Upper lobe of right lung (tissue), 1 donor: ENCODE results near the gene ASIC1. TPM values are rescaled to one million over a fixed set of nuclear protein-coding genes. Genes with fewer than 3 reads are reported as not detected.

Experiments
- ATAC-seq: fragments of 200-7000 bp; cut with Tn5 transposase; one replicate; pipeline ENCODE4 v1.9.1; 2020; ENCODE audit warnings: mild to moderate bottlenecking, moderate library complexity
- DNase-seq: peaks from one replicate; pipeline ENCODE4 v3.0.0-alpha.2; 2020
- H3K27ac ChIP-seq: fragments of 200-600 bp; one replicate; pipeline ENCODE4 v1.8.0; 2022
- H3K27me3 ChIP-seq: fragments of 200-600 bp; one replicate; pipeline ENCODE4 v1.8.0; 2022; ENCODE audit warnings: mild to moderate bottlenecking
- H3K36me3 ChIP-seq: fragments of 200-600 bp; one replicate; pipeline ENCODE4 v1.8.0; 2022
- H3K4me1 ChIP-seq: fragments of 200-600 bp; one replicate; pipeline ENCODE4 v1.8.0; 2022
- H3K4me3 ChIP-seq: fragments of 200-600 bp; one replicate; pipeline ENCODE4 v1.8.0; 2022; ENCODE audit warnings: mild to moderate bottlenecking
- H3K9me3 ChIP-seq: fragments of 200-600 bp; one replicate; pipeline ENCODE4 v1.8.0; 2022
- CTCF ChIP-seq: fragments of 200-600 bp; IDR thresholded peaks from one replicate; pipeline ENCODE4 v1.8.0; 2022; ENCODE audit warnings: antibody characterized with exemption
- intact Hi-C: fragments of 100-400 bp; cut with DNase I; formaldehyde crosslinking; loops from one replicate; pipeline ENCODE4 v1.11.0; 2022
- total RNA-seq: library from RNA; stranded (reverse); fragmentation: NEBNext Ultra II Directional; extraction: Animal tissue kit (Norgen Biotek cat#: 25700); gene quantifications from one replicate; pipeline ENCODE4 v1.2.1, GENCODE V29; 2021
- donor health status: DM: no; HTN: yes; CAD: no; lungs with severe emphysema.

Gene ASIC1
- total RNA-seq, 1 donor from 2014 or later = 0.35 TPM

- no peaks in the 10 kb centered on the region for H3K9me3 ChIP-seq
- H3K27me3 ChIP-seq = no peaks in the 10 kb centered on the region
- no peak for DNase-seq
- peaks cover 87% of the 10 kb centered on the region for H3K36me3 ChIP-seq
- TF ChIP-seq CTCF = peak; percentile 45
- no peak for ATAC-seq
- no peak overlapping the region for H3K4me3 ChIP-seq
- H3K27ac ChIP-seq = no peak overlapping the region
- H3K4me1 ChIP-seq = no peaks in the 10 kb centered on the region
- intact Hi-C loops = no loop called here
Measured at GRCh38 chr12:50132505-50133135, 75.2 kb downstream of the ASIC1 start.

Other genes starting within 250 kb of the ASIC1 start
- gene NCKAP5L, start 229.2 kb upstream of the ASIC1 start, total RNA-seq = 23.2 TPM
- 4.9 TPM for gene BCDIN3D, start 214.5 kb upstream of the ASIC1 start, total RNA-seq
- gene FAIM2, start 153.7 kb upstream of the ASIC1 start, total RNA-seq = 1.2 TPM
- not detected for gene AQP2, start 106.9 kb upstream of the ASIC1 start, total RNA-seq
- gene AQP5, start 95.7 kb upstream of the ASIC1 start, total RNA-seq = 14.3 TPM
- gene AQP6, start 84.6 kb upstream of the ASIC1 start, total RNA-seq = 0.35 TPM
- gene RACGAP1, start 32.1 kb upstream of the ASIC1 start, total RNA-seq = 10.8 TPM
- 44.0 TPM for gene SMARCD1, start 27.7 kb downstream of the ASIC1 start, total RNA-seq
- 32.9 TPM for gene GPD1, start 46.4 kb downstream of the ASIC1 start, total RNA-seq
- gene COX14, start 54.6 kb downstream of the ASIC1 start, total RNA-seq = 68.5 TPM
- 33.2 TPM for gene CERS5, start 109.8 kb downstream of the ASIC1 start, total RNA-seq
- gene LIMA1, start 225.9 kb downstream of the ASIC1 start, total RNA-seq = 81.1 TPM